Nephron (organoid): ENCODE results near the gene FARP1.
A peak's percentile ranks its signal among the peaks of the same experiment; 100 is the strongest.

Experiments used
- H3K27ac Mint-ChIP-seq, 3 experiments: 2 replicates each; pipeline ENCODE4 v1.8.0; 2020; ENCODE audit warnings: mixed read lengths in 3 of 3, mild to moderate bottlenecking in 2 of 3, moderate library complexity in 1 of 3
- H3K27me3 Mint-ChIP-seq: 2 replicates; pipeline ENCODE4 v1.8.0; 2021; ENCODE audit warnings: low read depth, mild to moderate bottlenecking, moderate library complexity, mixed read lengths
- H3K36me3 Mint-ChIP-seq: 2 replicates; pipeline ENCODE4 v1.8.0; 2020; ENCODE audit warnings: low read depth, mixed read lengths
- H3K4me1 Mint-ChIP-seq: 2 replicates; pipeline ENCODE4 v1.8.0; 2020; ENCODE audit warnings: mixed read lengths
- H3K4me3 Mint-ChIP-seq, 3 experiments: 2 replicates each; pipeline ENCODE4 v1.8.0; 2020; ENCODE audit warnings: mild to moderate bottlenecking in 3 of 3, mixed read lengths in 3 of 3, moderate library complexity in 2 of 3
- H3K9me3 Mint-ChIP-seq: 2 replicates; pipeline ENCODE4 v1.8.0; 2020; ENCODE audit warnings: mixed read lengths
- TF ChIP-seq, protein P1 (sequence below), 3 experiments: fragments of 200-600 bp; sonication (generic); IDR thresholded peaks; one replicate each; pipeline ENCODE4 v1.5.0; 2021; ENCODE audit warnings: antibody characterized with exemption in 3 of 3; ENCODE audit not compliant: unreplicated experiment in 3 of 3

Gene FARP1

DNA sequence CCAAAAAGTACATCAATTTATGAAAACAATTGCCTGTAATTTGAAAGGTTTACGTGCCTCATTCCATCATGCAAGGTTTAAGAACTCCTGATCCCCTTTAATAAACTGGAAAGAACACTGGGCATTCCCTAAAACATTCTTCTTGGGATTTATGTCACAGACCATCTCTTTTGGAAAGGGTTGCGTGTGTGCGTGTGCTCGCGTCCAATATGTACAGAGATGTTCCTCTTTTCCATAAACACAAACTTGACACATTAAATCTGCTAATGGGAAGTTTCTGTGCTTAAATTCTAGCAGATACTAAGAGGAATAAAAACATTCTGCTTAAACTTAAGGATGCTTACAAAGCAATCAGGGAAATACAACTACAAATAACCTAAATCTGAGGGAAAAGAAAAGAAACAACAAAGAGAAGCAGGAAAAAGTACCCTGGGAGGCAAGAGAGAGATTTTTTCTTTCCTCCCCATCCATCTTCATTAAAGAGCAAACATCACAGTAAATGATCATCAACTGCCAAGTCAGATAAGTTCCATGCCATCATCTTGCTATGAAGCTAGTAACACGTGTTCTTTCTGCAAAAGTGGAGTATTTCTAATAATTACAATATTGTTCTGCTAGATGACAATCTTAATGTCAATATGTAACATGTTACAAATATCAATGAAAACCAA is 350.3 kb downstream of the FARP1 start:
- H3K27me3 Mint-ChIP-seq, result no peaks in the 10 kb centered on the region
- no peak overlapping the region for H3K4me3 Mint-ChIP-seq

DNA sequence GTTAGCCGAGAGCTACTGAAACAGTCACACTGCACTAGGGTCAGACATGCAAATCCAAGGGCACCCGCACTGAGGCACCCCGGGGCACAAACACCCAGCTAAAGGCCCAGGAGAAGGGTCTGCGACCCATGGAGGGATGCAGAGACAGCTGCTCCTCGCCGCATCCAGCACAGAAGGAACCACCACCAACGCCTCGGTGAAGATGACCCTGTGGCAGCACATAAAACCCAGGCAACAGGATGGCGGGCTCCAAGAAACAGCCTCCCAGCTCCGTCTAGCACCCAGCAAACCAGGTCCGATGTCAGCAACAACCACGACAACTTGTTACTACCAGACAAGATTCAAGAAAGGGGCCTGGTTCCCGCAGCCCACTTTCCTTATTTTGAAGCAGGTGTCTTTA is 351.9 kb downstream of the FARP1 start:
- Mint-ChIP-seq H3K4me1 (peaks cover 74% of the 10 kb centered on the region), H3K27me3 (no peaks in the 10 kb centered on the region), H3K36me3 (peaks cover 24% of the 10 kb centered on the region), H3K4me3 (no peak overlapping the region), H3K9me3 (no peaks in the 10 kb centered on the region), H3K27ac (peak overlapping the region in 2 of 3 experiments; percentile 3 to 49)
- TF ChIP-seq, protein P1, sequence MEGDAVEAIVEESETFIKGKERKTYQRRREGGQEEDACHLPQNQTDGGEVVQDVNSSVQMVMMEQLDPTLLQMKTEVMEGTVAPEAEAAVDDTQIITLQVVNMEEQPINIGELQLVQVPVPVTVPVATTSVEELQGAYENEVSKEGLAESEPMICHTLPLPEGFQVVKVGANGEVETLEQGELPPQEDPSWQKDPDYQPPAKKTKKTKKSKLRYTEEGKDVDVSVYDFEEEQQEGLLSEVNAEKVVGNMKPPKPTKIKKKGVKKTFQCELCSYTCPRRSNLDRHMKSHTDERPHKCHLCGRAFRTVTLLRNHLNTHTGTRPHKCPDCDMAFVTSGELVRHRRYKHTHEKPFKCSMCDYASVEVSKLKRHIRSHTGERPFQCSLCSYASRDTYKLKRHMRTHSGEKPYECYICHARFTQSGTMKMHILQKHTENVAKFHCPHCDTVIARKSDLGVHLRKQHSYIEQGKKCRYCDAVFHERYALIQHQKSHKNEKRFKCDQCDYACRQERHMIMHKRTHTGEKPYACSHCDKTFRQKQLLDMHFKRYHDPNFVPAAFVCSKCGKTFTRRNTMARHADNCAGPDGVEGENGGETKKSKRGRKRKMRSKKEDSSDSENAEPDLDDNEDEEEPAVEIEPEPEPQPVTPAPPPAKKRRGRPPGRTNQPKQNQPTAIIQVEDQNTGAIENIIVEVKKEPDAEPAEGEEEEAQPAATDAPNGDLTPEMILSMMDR (IDR thresholded peaks at IDR 0.05; ENCODE audit: unreplicated experiment in 3 of 3), result no peak

More for the DNA sequence above, 350.3 kb downstream of the FARP1 start:
- H3K36me3 Mint-ChIP-seq, result peaks cover 12% of the 10 kb centered on the region
- peaks cover 89% of the 10 kb centered on the region for H3K4me1 Mint-ChIP-seq
- TF ChIP-seq, protein P1 (IDR thresholded peaks at IDR 0.05; ENCODE audit: unreplicated experiment in 3 of 3), result no peak
- no peaks in the 10 kb centered on the region for H3K9me3 Mint-ChIP-seq
- H3K27ac Mint-ChIP-seq, result peak overlapping the region; percentile 17 to 41 (median 26)

DNA sequence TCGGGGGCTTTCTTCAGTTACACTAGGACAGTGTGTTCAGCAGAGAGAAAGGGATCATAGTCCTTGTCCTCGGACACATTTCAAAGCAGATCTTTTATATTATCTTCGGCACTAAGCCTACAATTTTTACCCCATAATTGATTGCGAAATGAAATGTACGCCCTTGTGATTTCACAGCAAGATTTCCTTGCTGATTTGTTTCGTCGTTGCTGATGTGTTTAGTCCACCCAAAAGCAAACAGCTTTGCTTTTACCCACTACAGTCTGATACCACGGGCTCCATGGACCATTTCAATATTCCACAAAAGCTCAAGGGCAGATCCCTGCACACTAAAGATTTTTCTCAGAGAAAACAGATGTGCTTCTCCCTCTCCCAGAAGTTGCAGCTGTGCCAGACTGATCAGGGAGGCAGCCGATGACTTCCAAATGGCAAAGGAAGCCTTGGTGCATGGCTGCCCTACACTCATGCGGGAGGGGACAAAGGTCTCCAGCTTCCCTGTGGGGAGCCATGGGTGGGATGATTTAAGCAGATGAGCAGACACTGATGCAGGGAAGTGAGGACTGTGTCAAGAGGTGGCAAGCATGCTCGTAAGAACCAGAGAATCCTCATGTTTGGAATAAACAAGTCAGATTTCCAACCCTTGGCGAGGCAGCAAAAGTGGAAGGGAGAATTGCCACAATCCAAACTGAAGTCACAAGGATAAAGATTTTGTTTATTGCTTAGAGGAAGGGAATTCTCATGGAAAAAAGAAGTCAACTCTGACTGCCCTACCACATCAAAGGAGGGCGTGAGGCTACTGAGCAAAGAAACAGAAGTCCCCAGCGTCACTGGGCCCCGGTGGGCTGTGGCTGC is 353.0 kb downstream of the FARP1 start:
- Mint-ChIP-seq H3K27ac (peak overlapping the region; percentile 75 to 84 (median 79)), H3K27me3 (no peaks in the 10 kb centered on the region), H3K4me1 (peaks cover 63% of the 10 kb centered on the region), H3K9me3 (no peaks in the 10 kb centered on the region), H3K36me3 (peaks cover 30% of the 10 kb centered on the region), H3K4me3 (peak overlapping the region in 1 of 3 experiments; percentile 16)
- TF ChIP-seq, protein P1 (IDR thresholded peaks at IDR 0.05; ENCODE audit: unreplicated experiment in 3 of 3), result no peak

- peaks cover 30% of the 10 kb centered on the region for H3K36me3 Mint-ChIP-seq
- no peaks in the 10 kb centered on the region for H3K9me3 Mint-ChIP-seq
- peak overlapping the region; percentile 45 to 84 (median 79) for H3K27ac Mint-ChIP-seq
- H3K4me1 Mint-ChIP-seq, result peaks cover 57% of the 10 kb centered on the region
- no peaks in the 10 kb centered on the region for H3K27me3 Mint-ChIP-seq
- no peak overlapping the region for H3K4me3 Mint-ChIP-seq
- TF ChIP-seq, protein P1 (IDR thresholded peaks at IDR 0.05; ENCODE audit: unreplicated experiment in 3 of 3), result no peak
Measured at GRCh38 chr13:98496479-98496791, 353.5 kb downstream of the FARP1 start.

GRCh38 chr13:98496966-98497365 is 354.1 kb downstream of the FARP1 start:
- Mint-ChIP-seq H3K4me3 (no peak overlapping the region), H3K27ac (peak overlapping the region; percentile 22 to 45 (median 28)), H3K27me3 (no peaks in the 10 kb centered on the region), H3K4me1 (peaks cover 55% of the 10 kb centered on the region), H3K36me3 (peaks cover 30% of the 10 kb centered on the region), H3K9me3 (no peaks in the 10 kb centered on the region)
- TF ChIP-seq, protein P1 (IDR thresholded peaks at IDR 0.05; ENCODE audit: unreplicated experiment in 3 of 3), result no peak
